HG02973 (cell line): Measurements from ENCODE around the gene PRDM5.
A peak's percentile ranks its signal among the peaks of the same experiment; 100 is the strongest.

Experiments used
- ATAC-seq: cut with Tn5 transposase; IDR thresholded peaks from one replicate; pipeline ENCODE4 v1.9.1; 2021; ENCODE audit warnings: moderate library complexity; ENCODE audit not compliant: unreplicated experiment

PRDM5 gene

DNA sequence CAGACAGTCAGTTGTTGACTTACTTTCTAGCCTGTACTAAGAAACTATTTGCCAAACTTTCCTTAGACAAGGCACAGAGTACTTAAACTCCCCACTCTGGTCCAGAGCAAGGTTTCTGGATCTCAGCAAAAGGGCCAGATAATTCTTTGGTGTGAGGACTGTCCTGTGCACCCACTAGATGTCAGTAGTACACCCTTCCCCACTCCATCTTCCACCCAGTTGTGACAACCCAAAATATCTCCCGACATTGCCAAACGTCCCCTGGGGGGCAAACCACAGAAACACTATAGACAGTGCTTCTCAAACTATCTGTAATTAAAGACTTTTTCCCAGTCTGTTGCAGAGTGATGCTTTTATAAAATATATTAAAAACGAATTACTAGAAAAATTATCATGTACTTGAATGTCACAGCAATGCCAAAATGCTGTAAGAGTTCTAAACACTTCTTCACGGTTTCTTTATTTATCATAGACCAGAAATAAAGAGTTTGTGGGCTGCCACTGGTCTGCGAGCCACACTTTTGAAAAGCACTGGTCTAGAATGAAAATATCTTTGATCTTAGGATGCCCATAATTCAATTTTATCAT lies 203.5 kb downstream of the PRDM5 start:
- peak; percentile 83 for ATAC-seq

DNA sequence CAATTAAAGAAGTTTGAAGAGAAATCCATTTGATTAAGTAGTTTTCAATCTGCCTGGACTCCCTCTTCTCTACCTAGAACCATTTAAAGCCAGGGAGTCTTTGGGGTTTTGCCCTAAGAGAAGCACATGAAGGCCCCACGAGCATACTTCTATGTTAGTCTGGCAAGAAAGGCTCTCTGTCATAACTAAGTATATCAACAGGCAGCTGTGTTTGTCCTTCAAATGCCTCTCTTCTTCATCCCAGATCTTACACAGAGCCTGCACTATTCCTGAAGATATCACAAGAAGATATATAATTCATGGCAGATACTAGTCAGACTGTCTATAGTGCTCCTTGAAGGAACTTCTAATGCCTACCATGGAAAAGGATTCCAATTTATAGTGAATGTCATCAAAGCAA lies 206.2 kb downstream of the PRDM5 start:
- ATAC-seq: no peak

DNA sequence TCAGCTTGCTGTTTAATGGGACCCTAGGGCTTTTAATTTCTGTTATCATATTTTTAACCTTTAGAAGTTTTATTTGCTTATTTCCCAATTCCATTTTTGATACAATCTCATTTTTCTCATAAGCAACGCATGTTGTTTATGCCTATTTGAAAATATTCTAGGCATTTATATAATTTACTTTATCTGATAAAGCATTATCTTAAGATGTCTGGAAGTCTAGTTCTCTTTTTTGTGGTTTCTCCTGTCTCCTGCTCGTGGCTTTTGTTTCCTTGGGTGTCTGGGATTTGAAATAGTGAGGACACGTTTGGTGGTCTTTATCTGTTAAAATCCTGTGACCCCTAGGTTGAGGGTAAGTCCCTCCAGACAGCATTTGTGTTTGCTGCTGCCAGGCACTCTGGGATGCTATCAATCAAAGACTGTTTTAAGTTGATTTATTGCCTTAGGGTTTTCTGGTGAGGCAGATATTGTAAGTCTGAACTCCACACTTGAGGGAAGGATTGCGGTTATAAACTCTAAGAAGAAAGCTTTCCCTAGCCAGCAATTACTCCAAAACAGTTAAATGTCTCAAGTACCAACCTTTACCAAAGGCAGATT lies 208.0 kb downstream of the PRDM5 start:
- ATAC-seq: no peak

DNA sequence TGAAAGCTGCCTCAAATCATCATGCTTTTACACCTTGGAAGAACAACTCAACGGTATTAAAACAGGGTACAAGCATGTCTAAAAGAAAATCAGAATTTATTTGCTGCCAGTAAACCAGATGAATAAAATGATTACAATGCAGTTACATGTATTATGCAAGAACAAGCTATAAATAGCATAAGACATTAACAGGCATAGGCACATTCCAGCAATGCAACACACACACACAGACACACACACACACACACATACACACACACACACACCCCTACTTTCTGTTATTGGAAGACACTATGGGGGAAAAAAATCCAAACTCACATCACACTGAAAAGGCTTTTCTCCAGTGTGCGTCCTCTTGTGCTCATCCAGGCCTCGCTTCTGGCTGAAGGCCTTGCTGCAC lies 212.5 kb downstream of the PRDM5 start:
- no peak for ATAC-seq

DNA sequence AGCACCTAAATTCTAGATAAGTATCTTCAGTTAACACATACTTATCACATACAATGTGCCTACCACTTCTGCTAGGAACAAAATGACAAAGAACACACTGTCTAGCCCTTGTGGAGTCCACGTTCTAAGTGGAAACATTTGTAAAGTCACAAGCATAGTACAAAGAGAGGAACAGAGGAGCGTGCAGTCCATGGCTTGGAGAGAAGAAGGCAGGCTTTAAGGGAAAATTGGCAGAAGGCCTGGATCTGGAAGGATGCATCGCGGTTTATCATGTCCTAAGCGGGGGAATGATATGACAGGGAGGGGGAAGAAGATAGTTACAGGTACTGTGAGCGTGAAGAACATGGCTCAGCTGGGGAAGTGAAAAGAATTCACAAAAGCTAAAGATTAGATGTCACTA lies 218.0 kb downstream of the PRDM5 start:
- no peak for ATAC-seq

DNA sequence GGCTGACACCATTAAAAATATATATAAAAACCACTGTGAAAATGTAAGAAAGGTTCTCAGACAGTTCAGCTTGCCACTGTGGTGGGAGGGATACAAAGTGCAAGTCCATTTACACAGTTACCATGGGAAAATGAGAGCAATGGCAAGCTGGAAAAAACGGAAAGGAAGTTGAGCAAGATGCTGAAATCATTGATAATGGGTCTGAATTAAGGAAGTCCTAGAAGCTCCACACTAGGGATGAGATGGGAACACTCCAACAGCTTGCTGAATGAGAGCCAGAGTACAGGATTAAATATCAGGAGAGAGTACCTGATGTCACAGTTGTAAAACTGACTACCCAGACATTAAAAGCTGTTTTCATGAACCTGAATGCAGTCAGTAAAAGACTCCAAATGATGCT lies 218.6 kb downstream of the PRDM5 start:
- ATAC-seq: no peak

DNA sequence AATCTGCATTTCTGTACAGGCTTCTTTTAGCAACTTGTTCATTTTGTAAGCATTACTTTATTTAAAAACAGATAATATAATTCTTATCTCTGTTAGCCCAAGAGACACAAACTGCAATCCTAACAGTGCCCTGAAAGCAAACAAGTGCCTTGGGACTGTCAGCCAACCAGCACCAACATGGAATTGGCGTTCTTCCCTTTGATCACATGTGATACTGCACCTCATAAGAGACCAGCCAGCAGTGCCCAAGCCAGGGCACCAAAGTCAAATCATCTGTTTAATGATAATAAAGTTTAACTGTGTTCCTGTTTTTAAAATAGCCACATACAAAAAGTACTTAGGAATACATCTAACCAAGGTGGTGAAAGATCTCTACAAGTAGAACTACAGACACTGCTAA lies 223.2 kb downstream of the PRDM5 start:
- no peak for ATAC-seq

DNA sequence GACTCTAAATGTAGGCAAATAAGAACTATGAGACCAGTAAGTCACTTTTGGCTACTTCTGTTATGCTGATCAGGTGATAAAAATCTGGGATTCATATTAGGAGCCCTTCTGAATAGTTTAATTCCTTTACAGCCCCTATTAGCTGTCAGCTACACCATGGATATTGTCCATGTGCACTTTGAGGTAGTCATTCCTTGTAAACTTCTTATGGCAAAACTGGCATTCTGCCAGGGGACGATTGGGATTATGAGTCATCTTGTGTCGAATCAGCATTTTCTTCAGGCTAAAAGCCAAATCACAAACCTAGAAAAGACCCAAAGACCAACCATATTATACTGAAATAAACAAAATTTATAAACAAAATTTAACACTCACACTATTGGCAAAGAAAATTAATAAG lies 227.6 kb downstream of the PRDM5 start:
- ATAC-seq: no peak

DNA sequence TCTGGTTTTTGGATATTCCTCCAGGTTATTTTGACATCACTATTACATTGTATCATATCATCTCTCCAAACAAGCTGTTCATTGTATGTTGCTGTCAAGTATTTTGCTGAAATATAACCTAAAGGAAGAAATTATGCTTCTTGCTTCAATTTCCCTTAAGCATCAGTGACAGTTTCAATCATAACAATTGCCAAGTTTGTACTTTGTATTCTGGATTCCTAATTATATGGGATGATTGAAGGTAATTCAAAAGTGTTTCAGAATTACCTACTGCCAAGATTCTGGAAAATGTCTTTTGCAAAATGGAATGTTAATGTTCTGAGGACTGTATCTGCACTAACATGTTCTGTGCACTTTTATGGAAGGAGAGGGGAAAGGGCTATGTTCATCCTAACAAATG lies 228.7 kb downstream of the PRDM5 start:
- ATAC-seq: no peak

DNA sequence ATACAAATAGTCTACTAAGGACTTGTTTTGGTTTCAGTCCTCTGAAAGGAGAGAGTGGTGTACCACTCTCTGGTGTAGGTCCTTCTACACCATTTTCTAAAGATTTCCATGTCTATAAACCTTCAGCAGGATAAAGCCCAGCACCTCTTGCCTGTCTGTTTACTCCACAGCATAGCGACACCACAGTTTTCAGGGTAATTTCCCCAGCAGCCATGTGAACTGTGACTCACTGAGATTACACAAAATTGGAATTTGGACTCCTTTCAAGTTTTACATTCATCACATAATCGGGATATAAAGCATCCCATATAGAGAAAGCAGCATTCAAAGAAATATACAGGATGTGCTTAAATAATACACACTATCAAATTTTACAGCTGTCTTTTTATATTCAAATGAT lies 229.6 kb downstream of the PRDM5 start:
- no peak for ATAC-seq

DNA sequence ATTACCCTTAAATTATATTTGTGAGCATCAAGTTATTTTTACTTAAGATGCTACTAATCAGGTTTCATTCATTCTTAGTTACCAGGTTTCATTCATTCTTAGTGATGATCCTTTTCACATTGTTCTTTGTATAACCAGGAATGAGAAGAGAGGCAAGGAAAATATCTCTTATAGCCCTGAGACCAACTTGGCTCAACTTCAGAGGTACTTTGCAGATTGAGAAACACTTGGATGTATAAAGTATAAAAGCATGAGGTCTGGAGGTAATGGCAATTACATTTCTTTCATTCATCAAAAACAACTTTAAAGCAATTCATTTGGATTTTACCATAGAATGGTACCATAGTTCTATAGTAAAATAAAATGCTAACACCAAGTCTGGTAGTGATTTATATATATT lies 231.0 kb downstream of the PRDM5 start:
- no peak for ATAC-seq

DNA sequence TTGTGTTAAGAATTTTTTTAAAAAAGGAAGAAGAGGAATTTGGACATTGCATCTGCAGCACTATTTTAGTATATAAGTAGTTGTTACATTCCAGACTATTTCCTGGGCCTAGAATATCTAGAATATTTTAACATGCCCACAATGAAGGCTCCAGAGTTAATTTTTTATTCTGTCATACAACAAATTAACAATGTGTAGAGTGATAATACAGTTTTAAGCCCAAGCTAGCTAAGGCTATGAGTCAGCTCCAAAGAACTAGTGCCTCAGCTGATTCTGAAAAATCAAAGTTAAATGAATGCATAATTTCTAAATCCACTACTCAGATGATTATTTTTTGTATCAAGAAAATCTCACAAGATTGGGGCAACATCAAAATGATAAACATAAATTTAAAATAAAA lies 231.4 kb downstream of the PRDM5 start:
- no peak for ATAC-seq

DNA sequence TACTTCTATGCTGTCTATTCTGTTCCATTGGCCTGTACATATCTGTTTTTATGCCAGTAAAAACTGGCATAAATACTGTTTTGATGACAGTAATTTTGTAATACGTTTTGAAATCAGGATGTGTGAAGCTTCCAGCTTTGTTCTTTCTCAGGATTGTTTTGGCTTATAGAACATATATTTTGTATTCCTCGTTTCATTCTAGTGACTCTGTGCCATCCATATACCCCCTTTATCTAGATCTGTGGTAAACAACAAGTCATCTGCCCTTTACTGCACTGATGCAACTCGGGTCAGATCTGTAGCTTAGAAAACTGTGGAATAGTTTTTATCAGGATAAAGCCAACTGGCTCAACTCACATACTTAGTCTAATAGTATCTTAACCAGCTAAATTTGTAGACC lies 233.7 kb downstream of the PRDM5 start:
- ATAC-seq: no peak

DNA sequence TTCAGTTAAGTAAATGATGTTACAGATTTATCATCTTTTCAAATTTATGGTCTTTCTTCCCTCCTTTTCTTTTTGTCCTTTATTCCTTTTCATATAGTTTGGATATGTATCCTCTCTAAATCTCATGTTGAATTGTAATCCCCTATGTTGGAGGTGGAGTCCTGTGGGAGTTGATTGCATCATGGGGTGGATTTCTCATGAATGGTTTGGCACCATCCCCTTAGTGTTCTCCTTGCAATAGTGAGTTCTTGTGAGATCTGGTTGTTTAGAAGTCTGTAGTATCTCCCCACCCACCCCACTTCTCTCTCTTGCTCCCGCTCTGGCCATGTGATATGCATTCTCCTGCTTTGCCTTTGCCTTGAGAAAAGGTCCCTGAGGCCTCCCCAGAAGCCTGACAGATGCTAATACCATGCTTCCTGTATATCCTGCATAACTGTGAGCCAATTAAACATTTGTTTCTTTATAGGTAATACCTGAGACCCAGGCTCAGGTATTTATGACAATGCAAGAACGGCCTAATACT lies 236.7 kb downstream of the PRDM5 start:
- ATAC-seq: no peak

DNA sequence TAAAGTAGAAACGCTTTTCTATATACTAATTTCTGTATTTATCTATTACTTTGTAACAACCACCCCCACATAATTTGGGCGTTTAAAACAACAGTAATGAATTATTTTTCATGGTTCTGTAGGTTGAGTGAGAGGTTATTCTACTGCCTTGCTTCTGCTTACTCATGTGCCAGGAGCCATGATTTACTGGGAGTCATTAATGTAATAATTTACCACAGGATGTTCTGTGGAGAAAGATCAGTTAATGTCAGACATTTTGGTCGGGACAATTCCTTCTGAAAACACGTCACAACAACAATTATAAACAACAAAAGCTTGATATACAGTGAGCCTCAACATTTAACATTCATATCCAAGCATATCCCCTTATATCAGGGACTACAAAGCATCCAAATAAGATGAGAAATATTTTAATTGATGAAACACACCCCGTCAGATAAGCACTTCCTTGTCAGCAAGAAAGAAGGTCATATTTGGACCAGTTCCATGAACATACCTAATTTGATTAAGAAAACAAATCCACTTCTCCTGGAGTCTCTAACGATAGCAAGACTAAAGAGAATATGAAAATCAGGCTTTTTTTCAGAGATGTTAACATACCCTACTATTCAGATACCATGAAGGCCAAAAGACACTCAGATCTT lies 238.5 kb downstream of the PRDM5 start:
- no peak for ATAC-seq

DNA sequence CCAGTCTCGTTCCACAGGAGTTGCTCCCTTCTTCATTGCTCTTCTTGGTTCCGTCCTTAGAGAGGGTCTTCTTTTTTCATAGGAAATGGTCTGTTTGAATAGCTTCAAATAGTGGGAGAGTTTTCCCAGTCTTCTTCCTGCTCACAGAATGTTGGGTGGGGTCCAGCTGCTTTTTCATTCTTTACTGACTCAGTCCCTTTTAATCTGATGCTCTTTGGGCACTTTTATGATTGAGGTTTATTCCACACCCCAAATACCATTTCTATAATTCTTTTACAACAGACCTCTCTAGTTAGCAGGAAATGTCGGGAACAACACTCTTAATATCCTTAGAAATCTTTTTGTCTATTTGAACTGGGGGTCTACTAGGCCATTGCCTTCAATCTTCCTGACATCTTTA lies 239.5 kb downstream of the PRDM5 start:
- ATAC-seq: no peak

DNA sequence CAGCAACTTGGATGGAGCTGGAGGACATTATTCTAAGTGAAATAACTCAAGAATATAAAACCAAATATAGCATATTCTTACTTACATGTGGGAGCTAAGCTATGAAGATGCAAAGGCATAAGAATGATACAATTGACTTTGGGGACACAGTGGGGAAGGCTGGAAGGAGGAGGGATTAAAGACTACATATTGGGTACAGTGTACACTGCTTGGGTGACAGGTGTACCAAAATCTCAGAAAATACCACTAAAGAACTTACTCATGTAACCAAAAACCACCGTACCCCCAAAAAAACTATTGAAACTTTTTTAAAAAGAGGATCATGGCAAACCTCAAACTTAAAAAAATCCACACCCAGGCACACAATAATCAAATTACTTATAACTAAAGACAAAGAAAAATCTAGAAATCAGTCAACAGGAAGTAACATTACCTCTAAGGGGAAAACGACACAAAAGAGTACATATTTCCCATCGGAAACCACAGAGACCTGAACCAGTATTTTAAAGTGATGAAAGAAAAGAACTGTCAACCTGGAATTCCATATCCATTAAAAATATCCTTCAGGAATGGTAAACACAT lies 241.8 kb downstream of the PRDM5 start:
- ATAC-seq: no peak

DNA sequence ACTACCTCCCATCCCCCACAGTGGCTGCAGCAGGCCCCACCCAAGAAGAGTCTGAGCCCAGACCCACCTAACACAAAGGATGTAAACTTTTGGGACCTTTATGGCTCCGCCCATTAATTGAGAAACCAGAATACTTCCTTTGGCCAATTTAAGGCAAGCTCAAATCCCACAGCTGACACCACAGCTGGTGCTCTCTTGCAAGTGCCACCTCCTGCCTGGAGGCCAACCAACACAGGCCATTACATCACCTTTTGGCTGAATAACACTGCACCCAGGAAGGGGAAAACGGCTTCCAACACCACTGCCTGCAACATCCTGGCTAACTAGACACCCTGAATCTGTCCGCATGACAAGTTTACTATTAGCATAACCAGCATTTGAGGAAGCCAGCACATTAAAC lies 248.8 kb downstream of the PRDM5 start:
- no peak for ATAC-seq

DNA sequence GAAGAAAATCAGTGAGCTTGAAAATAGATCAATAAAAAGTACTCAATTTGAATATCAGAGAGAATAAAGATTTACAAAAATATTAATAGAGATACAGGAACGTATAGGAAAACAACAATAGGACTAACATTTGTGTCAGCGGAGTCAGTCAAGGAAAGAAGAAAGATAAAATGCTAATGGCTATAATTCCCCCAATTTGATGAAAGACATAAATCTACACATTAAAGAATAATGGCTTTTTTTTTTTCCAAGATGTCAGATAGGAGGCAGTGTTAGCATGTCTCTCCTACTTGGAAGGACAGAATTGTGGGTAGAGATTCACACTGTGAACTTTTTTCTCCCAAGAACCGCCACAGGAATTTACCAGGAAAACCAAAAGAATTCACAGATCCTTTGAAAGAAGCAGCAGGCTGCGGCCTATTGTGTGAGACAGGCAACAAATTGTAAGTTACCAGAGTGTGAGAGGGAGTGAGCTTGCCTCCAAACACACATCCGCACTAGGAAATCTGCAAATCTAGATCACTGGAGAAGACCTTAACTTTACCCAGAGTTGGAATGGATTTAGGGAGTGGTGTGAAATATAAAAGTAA lies 249.9 kb downstream of the PRDM5 start:
- no peak for ATAC-seq

DNA sequence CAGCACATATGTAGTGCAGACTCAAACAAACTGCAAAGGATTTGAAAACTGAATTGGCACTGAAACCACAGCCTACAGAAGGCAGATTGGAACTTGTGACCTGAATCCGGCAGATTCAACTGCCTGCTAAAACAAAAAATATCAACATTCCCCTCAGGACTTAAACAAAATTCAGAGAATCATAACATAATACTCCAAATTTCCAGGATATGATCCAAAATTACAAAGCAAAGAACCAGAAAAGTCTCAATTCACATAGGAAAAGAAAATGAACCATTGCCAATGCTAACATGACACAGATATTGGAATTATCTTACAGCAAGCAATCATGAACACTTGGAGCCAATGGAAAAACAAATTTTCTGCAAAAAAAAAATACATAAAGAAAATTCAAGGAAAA lies 250.4 kb downstream of the PRDM5 start:
- no peak for ATAC-seq

DNA sequence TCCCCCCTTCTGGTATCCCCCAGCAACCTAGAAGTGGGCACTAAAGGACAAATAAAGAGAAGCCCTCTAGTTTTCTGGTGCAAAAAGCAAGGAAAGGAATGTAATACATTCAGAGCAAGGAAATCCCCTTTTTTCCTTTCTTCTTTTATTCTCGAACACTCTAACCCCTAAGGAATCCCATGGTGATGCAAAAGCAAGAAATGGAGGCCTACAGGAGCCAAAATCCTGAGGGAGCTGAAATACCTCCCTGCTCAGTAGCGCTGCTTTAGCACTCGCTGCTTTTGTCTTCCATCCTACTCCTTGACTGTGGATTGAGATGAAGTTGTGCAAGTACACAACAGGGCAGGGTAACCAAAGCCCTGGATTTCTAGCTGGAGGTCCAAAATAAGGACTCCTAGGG lies 251.0 kb downstream of the PRDM5 start:
- no peak for ATAC-seq

DNA sequence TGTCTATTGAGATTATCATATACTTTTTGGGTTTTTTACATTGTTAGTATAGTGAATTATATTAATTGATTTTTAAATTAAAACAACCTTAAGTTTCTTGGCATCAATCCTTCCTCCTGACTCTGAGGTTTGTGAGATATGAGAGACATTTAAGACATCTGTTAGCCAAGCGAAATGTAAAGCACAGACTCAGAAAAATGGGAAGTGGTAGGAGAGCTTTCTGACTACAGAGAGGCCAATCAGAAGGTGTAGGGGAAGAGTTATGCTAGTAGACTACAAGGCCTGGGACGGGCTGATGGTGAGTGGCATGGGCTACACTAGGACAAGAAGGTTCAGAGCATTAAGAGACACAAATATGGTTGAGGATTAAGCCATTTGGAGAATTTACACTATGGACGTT lies 255.4 kb downstream of the PRDM5 start:
- ATAC-seq: no peak
